GDM1 (cell line): ENCODE measurements around the gene FBXL17.

Experiments
- DNase-seq: peaks from one replicate; lab custom pipeline; 2025; lab: John Stamatoyannopoulos, UW

The FBXL17 gene

GRCh38 chr5:108249785-108250426 lies 132.0 kb downstream of the FBXL17 start:
- DNase-seq, result no peak

GRCh38 chr5:108249095-108249784 lies 132.7 kb downstream of the FBXL17 start:
- DNase-seq, result no peak

DNA sequence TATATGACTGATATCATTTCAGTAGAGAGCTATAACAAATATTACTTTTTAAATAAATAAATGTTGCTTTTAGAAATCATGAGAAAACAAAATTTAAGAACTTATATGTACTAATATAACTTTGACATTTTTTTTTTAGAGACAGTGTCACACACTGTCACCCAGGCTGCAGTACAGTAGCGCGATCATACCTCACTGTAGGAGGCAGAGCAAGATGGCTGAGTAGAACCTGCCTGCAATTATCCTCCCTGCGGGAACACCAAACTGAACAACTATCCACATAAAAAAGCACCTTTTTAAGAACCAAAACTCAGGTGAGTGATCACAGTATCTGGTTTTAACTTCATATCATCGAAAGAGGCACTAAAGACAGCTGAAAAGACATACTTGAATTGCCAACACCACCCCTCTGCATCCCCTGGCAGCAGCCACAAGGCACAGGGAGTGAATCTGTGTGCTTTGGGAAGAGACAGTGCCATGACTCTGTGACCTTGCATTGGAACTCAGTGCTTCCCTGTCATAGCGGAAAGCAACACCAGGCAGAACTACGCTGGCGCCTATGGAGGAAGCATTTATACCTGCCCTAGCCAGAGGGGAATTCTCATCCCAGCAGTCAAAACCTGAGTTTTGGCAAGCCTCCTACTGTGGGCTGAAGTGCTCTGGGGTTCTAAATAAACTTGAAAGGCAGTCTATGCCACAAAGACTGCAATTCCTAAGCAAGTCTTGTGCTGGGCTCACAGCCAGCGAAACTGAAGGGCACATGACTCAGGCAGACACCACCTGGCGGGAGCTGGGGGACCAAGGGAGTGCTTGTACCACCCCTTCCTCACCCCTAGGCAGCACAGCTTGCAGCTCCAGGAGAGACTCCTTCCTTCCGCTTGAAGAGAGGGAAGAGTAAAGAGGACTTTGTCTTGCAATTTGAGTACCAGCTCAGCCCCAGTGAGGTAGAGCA lies 142.7 kb downstream of the FBXL17 start:
- DNase-seq, result no peak

DNA sequence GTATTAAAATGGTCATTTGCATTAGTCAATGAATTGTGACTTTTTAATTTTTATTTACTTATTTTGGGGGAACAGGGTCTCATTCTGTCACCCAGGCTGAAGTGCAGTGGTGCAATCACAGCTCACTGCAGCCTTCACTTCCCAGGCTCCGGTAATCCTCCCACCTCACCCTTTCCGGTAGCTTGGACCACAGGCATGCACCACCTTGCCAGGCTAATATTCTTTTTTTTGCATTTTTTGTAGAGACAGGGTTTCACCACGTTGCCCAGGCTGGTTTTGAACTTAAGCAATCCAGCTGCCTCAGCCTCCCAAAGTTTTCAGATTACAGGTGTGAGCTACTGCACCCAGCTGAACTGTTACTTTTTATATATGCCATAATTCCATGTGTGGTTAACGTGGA lies 143.4 kb downstream of the FBXL17 start:
- DNase-seq, result no peak

DNA sequence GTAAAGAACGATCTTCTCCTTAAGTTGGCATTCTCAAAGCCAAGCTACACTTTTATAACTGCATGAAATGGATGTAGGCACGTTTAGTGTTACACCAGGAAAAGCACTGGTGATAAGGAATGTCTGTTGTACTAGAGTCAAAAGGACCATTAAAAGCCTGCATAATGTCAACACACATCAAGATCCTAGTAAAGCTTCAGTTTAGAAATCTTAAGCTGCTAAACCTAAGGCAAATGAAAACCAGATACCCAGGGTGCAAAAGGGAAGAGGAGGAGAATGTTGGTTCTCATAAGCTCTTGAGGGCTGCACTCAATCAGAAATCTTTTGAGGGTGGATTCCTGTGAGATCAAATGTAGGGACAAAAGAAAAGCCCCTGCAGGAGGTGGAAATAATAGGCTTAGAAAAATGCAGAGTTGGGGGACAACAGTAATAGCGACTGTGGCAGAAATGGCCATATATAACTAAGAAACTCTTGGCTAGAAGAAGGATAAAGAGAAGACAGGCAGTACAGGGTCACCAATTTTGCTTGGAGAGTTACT lies 148.2 kb downstream of the FBXL17 start:
- no peak for DNase-seq

GRCh38 chr5:108232805-108233204 lies 149.1 kb downstream of the FBXL17 start:
- DNase-seq, result no peak

- DNase-seq, result no peak
Measured at GRCh38 chr5:108222011-108222410, 159.9 kb downstream of the FBXL17 start.

- DNase-seq, result no peak
Measured at GRCh38 chr5:108220834-108221233, 161.1 kb downstream of the FBXL17 start.

DNA sequence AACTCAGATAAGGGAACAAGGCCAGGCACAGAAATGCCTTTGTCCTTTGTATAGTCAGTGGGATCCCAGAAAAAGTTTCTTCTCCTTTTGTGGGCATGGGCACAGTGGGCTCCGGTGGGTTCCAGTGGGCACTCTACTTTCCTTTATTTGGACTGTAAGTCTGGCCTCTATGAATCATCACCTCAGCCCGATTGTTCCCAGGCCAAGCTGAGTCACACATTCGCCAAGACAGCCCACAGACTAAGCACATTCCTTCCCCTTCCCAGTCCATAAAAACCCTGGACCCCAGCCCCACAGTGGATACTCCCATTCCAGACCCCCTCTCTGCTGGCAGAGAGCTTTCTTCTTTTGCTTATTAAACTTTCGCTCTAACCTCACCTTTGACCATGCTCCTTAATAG lies 165.0 kb downstream of the FBXL17 start:
- DNase-seq, result no peak

- no peak for DNase-seq
Measured at GRCh38 chr5:108214857-108215256, 167.0 kb downstream of the FBXL17 start.

GRCh38 chr5:108212775-108213346 lies 169.0 kb downstream of the FBXL17 start:
- DNase-seq, result no peak

- DNase-seq, result no peak
Measured at GRCh38 chr5:108206707-108207106, 175.2 kb downstream of the FBXL17 start.

DNA sequence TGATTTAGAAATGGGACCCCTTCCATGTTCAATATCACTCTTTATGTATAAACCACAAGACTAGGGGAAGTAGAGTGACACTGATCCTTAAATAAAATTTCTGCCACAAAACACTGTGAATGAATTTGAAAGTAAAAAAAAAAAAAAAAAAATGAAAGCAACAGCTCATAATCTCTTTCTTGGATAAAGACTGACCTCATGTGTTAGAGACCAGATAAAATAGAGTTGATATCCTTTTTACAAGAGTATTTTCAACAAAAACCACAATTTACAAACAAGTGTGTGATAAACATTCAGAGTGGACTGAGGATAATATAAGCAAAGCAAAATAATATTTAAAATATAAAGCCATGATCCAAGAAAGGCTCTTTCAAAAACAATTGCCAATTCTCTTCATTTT lies 180.2 kb downstream of the FBXL17 start:
- DNase-seq, result no peak

DNA sequence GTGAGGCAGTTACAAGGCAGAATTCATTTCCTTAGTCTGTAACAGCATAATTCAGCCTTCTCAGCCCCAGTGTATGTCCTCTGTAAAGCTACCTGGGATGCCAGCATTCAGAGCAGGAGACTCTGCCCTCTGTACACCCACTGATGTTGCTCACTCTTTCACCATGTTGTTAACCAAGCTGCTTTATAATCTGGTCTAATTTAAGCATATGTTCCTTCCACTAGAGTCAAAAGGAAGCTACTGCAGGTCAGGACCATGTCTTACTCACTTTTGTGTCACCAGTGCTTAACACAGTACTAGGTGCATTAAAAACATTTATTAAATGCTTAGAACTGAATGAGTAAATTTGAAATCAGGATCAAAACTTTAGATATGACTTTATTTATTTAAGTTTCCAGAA lies 185.6 kb downstream of the FBXL17 start:
- DNase-seq, result no peak

DNA sequence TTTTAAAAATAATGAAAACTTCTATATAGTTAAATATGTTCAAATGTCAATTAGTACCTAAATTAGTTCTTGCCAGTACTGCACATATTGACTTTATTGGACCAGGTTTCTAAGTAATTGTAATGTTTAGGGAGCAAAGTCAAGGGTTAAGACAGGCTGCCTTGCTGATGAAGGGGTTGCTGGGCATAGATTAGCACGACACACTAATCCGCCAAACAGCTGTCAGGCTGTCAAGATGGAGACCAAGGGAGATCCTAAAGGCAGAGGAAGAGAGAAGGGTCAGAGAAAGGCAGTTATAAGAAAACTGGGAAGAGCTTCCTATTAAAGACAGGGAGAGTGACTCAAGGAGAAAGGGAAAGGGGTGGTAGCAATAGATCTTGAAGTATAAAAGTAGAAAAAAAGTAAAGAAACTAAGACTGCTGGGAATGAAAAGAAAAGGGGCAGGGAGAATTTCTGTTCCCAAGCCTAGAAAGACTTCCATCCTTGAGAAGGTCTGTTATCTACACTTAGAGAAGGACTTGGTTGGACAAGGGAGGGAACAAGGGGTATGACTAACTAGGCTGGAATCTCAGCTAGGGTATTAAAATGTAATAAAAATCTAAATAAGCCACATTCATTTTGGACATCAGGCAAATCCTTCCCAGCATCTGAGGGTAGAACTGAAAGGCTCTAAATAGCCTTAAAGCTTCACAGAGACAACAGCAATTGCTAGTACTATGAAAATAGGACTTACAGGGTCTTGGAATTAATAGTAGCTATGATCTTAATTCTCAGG lies 188.7 kb downstream of the FBXL17 start:
- DNase-seq, result no peak

GRCh38 chr5:108184940-108185339 lies 197.0 kb downstream of the FBXL17 start:
- DNase-seq, result no peak

- DNase-seq, result no peak
Measured at GRCh38 chr5:108181975-108182374, 199.9 kb downstream of the FBXL17 start.

- no peak for DNase-seq
Measured at GRCh38 chr5:108174286-108174685, 207.6 kb downstream of the FBXL17 start.

GRCh38 chr5:108171759-108172158 lies 210.1 kb downstream of the FBXL17 start:
- DNase-seq, result no peak

DNA sequence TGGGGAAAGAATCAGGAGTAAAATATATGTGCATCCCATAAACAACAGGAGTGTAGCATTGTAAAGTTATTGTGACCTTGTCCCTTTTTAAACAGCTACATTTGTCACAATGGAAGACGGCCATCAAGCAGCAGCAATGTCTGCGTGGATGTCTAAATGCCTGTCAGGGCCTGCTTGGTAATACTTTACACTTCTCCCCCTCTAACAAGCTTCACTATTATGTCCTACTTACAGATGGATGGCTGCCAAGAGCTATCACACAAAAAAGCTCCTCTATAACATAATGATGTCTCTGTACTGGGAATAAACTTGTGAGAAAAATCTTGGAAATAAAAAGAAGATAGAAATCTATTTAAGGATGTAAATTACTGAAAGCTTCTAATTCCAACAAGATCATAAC lies 213.0 kb downstream of the FBXL17 start:
- no peak for DNase-seq

- DNase-seq, result no peak
Measured at GRCh38 chr5:108167174-108167573, 214.7 kb downstream of the FBXL17 start.
